ENCODE measurements around the gene UBXN11. TPM values are rescaled to one million over a fixed set of nuclear protein-coding genes. Genes with fewer than 3 reads are reported as not detected.

UBXN11 gene
- polyA plus RNA-seq, 1 experiment, result 6.1 TPM

GRCh38 chr1:26328597-26328996 is 22.2 kb upstream of the UBXN11 start:
- Histone ChIP-seq H3K27ac (ENCODE audit: low read depth, low read length) (no peak overlapping the region), H3K9me3 (ENCODE audit: control insufficient read depth, insufficient read depth, low read length) (no peaks in the 10 kb centered on the region), H3K27me3 (ENCODE audit: control insufficient read depth, insufficient read depth, low read length) (peaks cover 8% of the 10 kb centered on the region), H3K4me3 (ENCODE audit: low read depth, low read length) (no peak overlapping the region)
- ChIA-PET CTCF (no interaction called here), POLR2A (no interaction called here)
- DNase-seq (ENCODE audit: low read depth, low spot score), result no peak
- no peak for TF ChIP-seq CTCF (IDR thresholded peaks at IDR 0.05; ENCODE audit: low read depth, low read length)

GRCh38 chr1:26327956-26328362 is 21.5 kb upstream of the UBXN11 start:
- Histone ChIP-seq H3K9me3 (ENCODE audit: control insufficient read depth, insufficient read depth, low read length) (no peaks in the 10 kb centered on the region), H3K27me3 (ENCODE audit: control insufficient read depth, insufficient read depth, low read length) (peaks cover 6% of the 10 kb centered on the region), H3K4me3 (ENCODE audit: low read depth, low read length) (no peak overlapping the region), H3K27ac (ENCODE audit: low read depth, low read length) (no peak overlapping the region)
- ChIA-PET POLR2A (no interaction called here), CTCF (interaction anchor here (0.6 kb wide), 1 partner anchor 124 kb away, joined by 3 read pairs; no protein-coding TSS in a partner anchor)
- no peak for TF ChIP-seq CTCF (IDR thresholded peaks at IDR 0.05; ENCODE audit: low read depth, low read length)
- DNase-seq (ENCODE audit: low read depth, low spot score), result no peak

GRCh38 chr1:26324550-26324949 is 18.1 kb upstream of the UBXN11 start:
- CTCF ChIA-PET, result no interaction called here
- POLR2A ChIA-PET, result no interaction called here

GRCh38 chr1:26323382-26323781 is 16.9 kb upstream of the UBXN11 start:
- no peak overlapping the region for H3K27ac ChIP-seq (ENCODE audit: low read depth, low read length)
- ChIA-PET POLR2A (no interaction called here), CTCF (interaction anchor here (1.5 to 5.5 kb wide), 2 partner anchors 39 to 47 kb away, joined by 3 to 62 read pairs; no protein-coding TSS in a partner anchor)
- peaks cover 4% of the 10 kb centered on the region for H3K27me3 ChIP-seq (ENCODE audit: control insufficient read depth, insufficient read depth, low read length)
- H3K4me3 ChIP-seq (ENCODE audit: low read depth, low read length), result no peak overlapping the region
- DNase-seq (ENCODE audit: low read depth, low spot score), result no peak
- no peak for TF ChIP-seq CTCF (IDR thresholded peaks at IDR 0.05; ENCODE audit: low read depth, low read length)
- H3K9me3 ChIP-seq (ENCODE audit: control insufficient read depth, insufficient read depth, low read length), result no peaks in the 10 kb centered on the region

More at GRCh38 chr1:26324550-26324949, 18.1 kb upstream of the UBXN11 start:
- Histone ChIP-seq H3K27ac (ENCODE audit: low read depth, low read length) (no peak overlapping the region), H3K27me3 (ENCODE audit: control insufficient read depth, insufficient read depth, low read length) (peaks cover 4% of the 10 kb centered on the region), H3K9me3 (ENCODE audit: control insufficient read depth, insufficient read depth, low read length) (no peaks in the 10 kb centered on the region), H3K4me3 (ENCODE audit: low read depth, low read length) (no peak overlapping the region)
- TF ChIP-seq CTCF (IDR thresholded peaks at IDR 0.05; ENCODE audit: low read depth, low read length), result no peak
- no peak for DNase-seq (ENCODE audit: low read depth, low spot score)

- TF ChIP-seq CTCF (IDR thresholded peaks at IDR 0.05; ENCODE audit: low read depth, low read length), result no peak
- no peak overlapping the region for H3K4me3 ChIP-seq (ENCODE audit: low read depth, low read length)
- ChIA-PET CTCF (interaction anchor here (0.5 to 5.5 kb wide), 45 partner anchors 8 to 932 kb away, joined by 3 to 62 read pairs (median 5); partner anchors contain the start of genes C1orf232, CEP85, CRYBG2 and SH3BGRL3), POLR2A (interaction anchor here (0.6 to 1.1 kb wide), 3 partner anchors 37 to 86 kb away, joined by 3 to 5 read pairs (median 3); no protein-coding TSS in a partner anchor)
- no peaks in the 10 kb centered on the region for H3K9me3 ChIP-seq (ENCODE audit: control insufficient read depth, insufficient read depth, low read length)
- no peak overlapping the region for H3K27ac ChIP-seq (ENCODE audit: low read depth, low read length)
- DNase-seq (ENCODE audit: low read depth, low spot score), result no peak
- H3K27me3 ChIP-seq (ENCODE audit: control insufficient read depth, insufficient read depth, low read length), result no peaks in the 10 kb centered on the region
Measured at GRCh38 chr1:26322042-26322331, 15.6 kb upstream of the UBXN11 start.

Data from AG04450 (cell line).